Heart right ventricle (tissue), 16 donors: ENCODE data around the gene HEYL. TPM values are rescaled to one million over a fixed set of nuclear protein-coding genes. Genes with fewer than 3 reads are reported as not detected.

ENCODE experiments used
- ATAC-seq, 8 donors: fragments of 200-7000 bp; cut with Tn5 transposase; one replicate each; pipeline ENCODE4 v1.9.1; 2020; ENCODE audit warnings: mild to moderate bottlenecking in 8 of 8, moderate library complexity in 8 of 8, moderate number of reproducible peaks in 1 of 8
- DNase-seq, 2 donors: peaks; one replicate each; pipeline ENCODE4 v3.0.0-alpha.2; 2020
- H3K27ac ChIP-seq, 10 donors: fragments of 200-600 bp; sonication (generic) in 2 of 10; one replicate each; pipeline versions ENCODE4 v1.5.0 to v1.8.0; 2020 to 2022; ENCODE audit warnings: mild to moderate bottlenecking in 3 of 10
- H3K27me3 ChIP-seq, 7 donors: fragments of 200-600 bp; one replicate each; pipeline ENCODE4 v1.8.0; 2021 to 2022; ENCODE audit warnings: mild to moderate bottlenecking in 2 of 7
- H3K36me3 ChIP-seq, 9 donors: fragments of 200-600 bp; sonication (generic) in 1 of 9; one replicate each; pipeline versions ENCODE4 v1.5.0 to v1.8.0; 2020 to 2022; ENCODE audit warnings: mild to moderate bottlenecking in 2 of 9
- H3K4me1 ChIP-seq, 9 donors: fragments of 200-600 bp; sonication (generic) in 1 of 9; one replicate each; pipeline versions ENCODE4 v1.5.0 to v1.8.0; 2020 to 2022; ENCODE audit warnings: mild to moderate bottlenecking in 4 of 9
- H3K4me3 ChIP-seq, 10 donors: fragments of 200-600 bp; sonication (generic) in 2 of 10; one replicate each; pipeline versions ENCODE4 v1.5.0 to v1.8.0; 2020 to 2022; ENCODE audit warnings: mild to moderate bottlenecking in 7 of 10, moderate library complexity in 2 of 10
- H3K9me3 ChIP-seq, 11 donors: fragments of 200-600 bp in 10 of 11; sonication (generic) in 2 of 11; one replicate each; pipeline versions ENCODE4 v1.5.0 to v1.8.0; 2013 to 2022; ENCODE audit warnings: mild to moderate bottlenecking in 2 of 11, control low read depth in 1 of 11, moderate library complexity in 1 of 11
- CTCF ChIP-seq, 9 donors: fragments of 200-600 bp; sonication (generic) in 2 of 9; IDR thresholded peaks; one replicate each; pipeline versions ENCODE4 v1.5.0 to v1.8.0; 2021 to 2022; ENCODE audit warnings: antibody characterized with exemption in 9 of 9, mild to moderate bottlenecking in 5 of 9, moderate library complexity in 1 of 9
- WGBS, 2 donors: extraction: QIAGEN DNeasy Blood & Tissue Kit; methylation state at CpG; one replicate each; pipeline ENCODE4 v1.1.7; 2013; ENCODE audit warnings: inconsistent platforms in 1 of 2; 5-methylcytosine and 5-hydroxymethylcytosine counted together
- intact Hi-C, 10 donors: fragments of 100-400 bp; cut with DNase I; formaldehyde crosslinking; loops; one replicate each; pipeline versions ENCODE4 v1.11.1 to v1.14.2; 2022
- polyA plus RNA-seq, 2 donors: library from polyadenylated mRNA; stranded (reverse); fragments of 200-250 nt; gene quantifications; one replicate each; pipeline ENCODE4 v1.2.3, GENCODE V29; 2013
- total RNA-seq, 10 donors: library from RNA; stranded (reverse); fragmentation: NEBNext Ultra II Directional in 3 of 10; extraction: Animal tissue kit (Norgen Biotek cat#: 25700) in 3 of 10; gene quantifications; one replicate each; pipeline versions ENCODE4 v1.2.1 to v1.2.4, GENCODE V29; 2021 to 2023
- donor health status: Arrhythmogenic right ventricular cardiomyopathy.
- donor health status: ischemic (EF 13 %, LVEDD 7.1; RV severe dilation, severe dysfunction).
- donor health status: healthy with polysubstance abuse.
- donor health status: DM: no; HTN: yes; CAD: no.
- donor health status: DM: no; HTN: no; CAD: no.
- donor health status: ischemic (EF 25% LVEDD 6.9; RV normal size, moderate dysfunction).
- donor health status: ischemic (EF 25% LVEDD 5.7; RV mildly dilated, moderate dysfunction).
- donor health status: healthy.
- donor health status: DM: yes; HTN: yes; CAD: no.
- donor health status: Ischemic cardiomyopathy.
- donor health status: ischemic (EF 35%, LVEDD 5.7; RV mildly dilated, moderate dysfunction).
- donor health status: nonischemic (EF 11% LVEDD 7.7; RV severe dilation, severe dysfunction).
- donor health status: DM: yes; HTN: yes; CAD: no.
- donor health status: PGD.
- donor health status: ischemic (EF 29% LVEDD 5.4; RV normal size, mild dysfunction).
- donor health status: nonischemic (EF 23%, LVEDD 6.1; RV moderate dilation, normal function).

Gene HEYL
- total and polyA plus RNA-seq, 12 donors, result 11.5 to 27.5 (median 14.3) TPM

GRCh38 chr1:39649636-39650185 is 10.3 kb upstream of the HEYL start:
- no peak for TF ChIP-seq CTCF (IDR thresholded peaks at IDR 0.05)
- Histone ChIP-seq H3K27me3 (peaks cover 0 to 11% (median 0%) of the 10 kb centered on the region in 7 donors), H3K9me3 (no peaks in the 10 kb centered on the region), H3K27ac (peak overlapping the region in 3 of 10 donors; percentile 50 to 84 (median 56)), H3K4me1 (peaks cover 11 to 78% (median 37%) of the 10 kb centered on the region in 9 donors), H3K36me3 (no peaks in the 10 kb centered on the region), H3K4me3 (no peak overlapping the region)
- ATAC-seq (no peak), DNase-seq (no peak)
- intact Hi-C loops, result loop anchor here in 1 of 10 donors (5.0 kb wide), 1 partner anchor 42 kb away; no protein-coding TSS in a partner anchor
- 83 to 89% methylated on average over 2 of the region's 2 CpGs for WGBS, 2 donors

DNA sequence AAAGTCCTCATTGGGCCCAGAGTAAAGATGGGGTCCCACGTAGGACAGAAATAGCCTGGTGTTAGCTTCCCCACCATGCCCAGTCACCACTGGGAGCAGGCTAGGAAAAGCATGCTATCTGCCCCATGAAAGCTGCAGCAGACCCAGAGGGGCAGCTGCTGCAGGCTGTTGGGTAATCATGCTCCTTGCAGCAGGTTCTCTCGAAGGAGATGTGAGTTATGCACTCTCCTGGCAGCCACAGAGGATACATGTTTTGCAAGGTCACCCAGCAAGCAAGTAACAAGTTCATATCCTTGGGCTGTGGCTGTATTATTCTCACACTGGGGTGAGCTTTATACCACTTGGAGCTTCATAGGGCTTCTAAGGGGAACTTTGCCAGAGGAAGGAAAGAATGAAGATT is 9.1 kb upstream of the HEYL start:
- ATAC-seq (no peak), DNase-seq (no peak)
- peaks cover 0 to 3% (median 0%) of the 10 kb centered on the region in 11 donors for H3K9me3 ChIP-seq
- intact Hi-C loops, result no loop called here
- no peak for TF ChIP-seq CTCF (IDR thresholded peaks at IDR 0.05)
- H3K27me3 ChIP-seq, result no peaks in the 10 kb centered on the region
- H3K36me3 ChIP-seq, result no peaks in the 10 kb centered on the region
- peak overlapping the region in 4 of 10 donors; percentile 21 to 88 (median 85) for H3K27ac ChIP-seq
- WGBS, 2 donors, result 62 to 76% methylated on average over 2 of the region's 2 CpGs
- no peak overlapping the region for H3K4me3 ChIP-seq
- peaks cover 11 to 76% (median 32%) of the 10 kb centered on the region in 9 donors for H3K4me1 ChIP-seq

GRCh38 chr1:39647247-39647646 is 7.8 kb upstream of the HEYL start:
- intact Hi-C loops, result no loop called here
- no peaks in the 10 kb centered on the region for H3K27me3 ChIP-seq
- H3K4me3 ChIP-seq, result no peak overlapping the region
- H3K36me3 ChIP-seq, result no peaks in the 10 kb centered on the region
- peak overlapping the region; percentile 58 to 88 (median 82) for H3K27ac ChIP-seq
- no peak for TF ChIP-seq CTCF (IDR thresholded peaks at IDR 0.05)
- H3K4me1 ChIP-seq, result peaks cover 10 to 71% (median 28%) of the 10 kb centered on the region in 9 donors
- ATAC-seq (no peak), DNase-seq (no peak)
- H3K9me3 ChIP-seq, result peaks cover 0 to 3% (median 0%) of the 10 kb centered on the region in 11 donors
- WGBS, 2 donors, result 74 to 92% methylated on average over 3 of the region's 3 CpGs

GRCh38 chr1:39646232-39647081 is 7.0 kb upstream of the HEYL start:
- DNase-seq, result peak; percentile 89 to 94
- ATAC-seq, result peak; percentile 80 to 90 (median 88)
- Histone ChIP-seq H3K4me3 (no peak overlapping the region), H3K9me3 (peaks cover 0 to 3% (median 0%) of the 10 kb centered on the region in 11 donors), H3K36me3 (no peaks in the 10 kb centered on the region), H3K4me1 (peaks cover 10 to 65% (median 28%) of the 10 kb centered on the region in 9 donors), H3K27ac (peak overlapping the region; percentile 22 to 88 (median 82)), H3K27me3 (no peaks in the 10 kb centered on the region)
- intact Hi-C loops, result no loop called here
- 32 to 42% methylated on average over 12 of the region's 12 CpGs for WGBS, 2 donors
- TF ChIP-seq CTCF (IDR thresholded peaks at IDR 0.05), result peak in 1 of 9 donors; percentile 5
